Daoy (cell line): ENCODE results near the gene RNASE4. TPM values are rescaled to one million over a fixed set of nuclear protein-coding genes. Genes with fewer than 3 reads are reported as not detected.

Experiments used
- DNase-seq: peaks from one replicate; pipeline ENCODE4 v3.0.0-alpha.2; 2015; ENCODE audit warnings: low read depth
- total RNA-seq: library from RNA; depleted of rRNA; stranded (reverse); fragments of >200 nt; shearing (Covaris generic); gene quantifications from 2 replicates; pipeline ENCODE4 v1.2.3, GENCODE V29; 2014

Gene RNASE4
- total RNA-seq, 1 experiment from 2014 or later: 5.2 TPM

GRCh38 chr14:20675669-20676068 lies 8.7 kb upstream of the RNASE4 start:
- DNase-seq: no peak

DNA sequence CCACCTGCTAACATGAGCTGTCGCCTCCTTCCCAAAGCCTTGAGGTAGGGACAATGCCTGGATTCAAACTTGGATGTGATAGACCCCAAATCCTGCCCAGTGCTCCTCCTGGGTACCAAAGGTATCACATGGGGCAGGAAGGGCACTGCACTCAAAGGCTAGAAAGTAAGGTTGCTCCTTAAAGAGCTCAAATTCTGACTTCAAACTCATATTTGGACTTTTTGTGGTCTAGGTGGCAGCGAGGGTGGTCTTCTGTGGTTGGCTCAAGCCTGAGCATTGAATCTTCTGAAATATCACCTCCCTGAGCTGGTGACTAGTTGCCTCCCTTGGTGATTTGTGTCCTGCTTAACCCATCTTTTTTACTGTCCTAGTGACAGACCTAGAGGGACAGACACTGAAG lies 8.3 kb upstream of the RNASE4 start:
- no peak for DNase-seq

DNA sequence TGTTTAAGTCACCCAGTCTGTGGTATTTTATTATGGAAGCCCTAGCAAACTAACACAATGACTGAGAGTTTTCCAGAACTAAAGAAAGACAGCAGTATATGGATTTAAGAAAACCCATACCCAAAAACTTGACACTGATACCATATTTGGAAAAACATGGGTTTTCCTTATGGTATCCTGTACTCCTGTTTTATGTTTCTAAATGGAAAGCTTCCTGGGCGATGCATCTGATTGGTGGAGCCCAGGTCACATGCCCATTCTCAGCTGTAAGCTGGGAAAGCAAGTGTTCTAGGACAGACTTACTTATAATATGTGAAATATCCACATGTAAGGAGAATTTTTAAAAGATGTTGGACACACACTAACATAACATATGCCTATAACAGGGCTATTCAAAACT lies 4.5 kb upstream of the RNASE4 start:
- DNase-seq: peak; percentile 69

DNA sequence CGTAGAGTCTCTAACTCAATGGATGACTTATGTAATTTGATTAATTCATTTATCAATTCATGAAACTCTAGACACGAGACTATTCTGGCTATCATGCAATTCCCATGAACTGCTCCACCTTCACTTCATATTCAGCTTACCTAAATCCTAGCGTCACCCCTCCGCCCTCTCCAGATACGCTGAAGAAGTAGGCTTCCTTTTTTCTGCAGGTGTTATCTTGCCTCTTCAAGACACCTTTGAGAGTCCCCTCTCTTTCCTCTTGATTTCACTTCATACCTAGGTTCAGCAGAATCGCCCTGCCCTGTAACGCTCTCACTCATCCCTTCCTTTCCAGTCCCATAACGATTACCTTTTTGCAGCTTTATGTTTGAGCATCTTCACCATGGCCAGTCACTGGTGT lies 4.0 kb upstream of the RNASE4 start:
- DNase-seq: no peak

DNA sequence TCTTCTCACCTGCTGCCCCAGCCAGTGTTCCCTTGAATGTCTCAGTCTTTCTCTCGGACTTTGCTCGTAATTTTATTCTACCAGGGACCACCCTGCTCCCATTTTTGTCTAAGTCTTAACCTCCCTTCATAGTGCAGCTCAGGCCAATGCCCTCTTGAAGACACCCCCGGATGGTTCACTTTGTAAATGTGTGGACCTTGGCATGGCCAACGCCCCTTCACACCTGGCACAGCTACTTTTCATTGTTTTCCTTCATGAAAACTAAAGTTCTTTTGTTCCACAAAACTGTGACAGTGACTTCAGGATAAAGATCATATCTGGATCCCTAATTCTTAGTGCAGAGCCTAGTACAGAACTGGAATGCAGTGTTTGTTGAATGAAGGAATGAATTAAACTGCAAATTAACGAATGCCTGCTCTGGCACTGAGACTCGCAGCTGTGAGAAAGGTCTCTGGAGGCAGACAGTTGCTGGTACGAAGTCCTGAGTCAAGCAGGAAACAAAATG lies 3.5 kb upstream of the RNASE4 start:
- DNase-seq: no peak

- peak; percentile 89 for DNase-seq
Observed at GRCh38 chr14:20681348-20682126, 2.8 kb upstream of the RNASE4 start.

DNA sequence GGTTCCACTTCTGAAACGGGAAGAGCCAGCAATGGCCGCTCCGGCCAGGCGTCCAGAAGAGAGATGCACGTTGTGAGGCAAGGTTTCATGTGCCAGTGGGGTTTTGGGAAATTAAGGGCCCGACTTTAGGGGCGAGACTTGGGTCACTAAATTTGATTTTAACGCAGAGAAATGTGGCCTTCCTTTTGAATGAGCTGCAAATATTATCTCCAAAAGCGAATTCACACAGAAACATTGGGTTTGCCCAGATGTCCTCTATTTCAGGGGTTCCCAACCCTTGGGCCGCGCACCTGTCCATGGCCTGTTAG lies 2.3 kb upstream of the RNASE4 start:
- DNase-seq: no peak

- peak; percentile 96 for DNase-seq
Observed at GRCh38 chr14:20682435-20683124, 1.8 kb upstream of the RNASE4 start.

DNA sequence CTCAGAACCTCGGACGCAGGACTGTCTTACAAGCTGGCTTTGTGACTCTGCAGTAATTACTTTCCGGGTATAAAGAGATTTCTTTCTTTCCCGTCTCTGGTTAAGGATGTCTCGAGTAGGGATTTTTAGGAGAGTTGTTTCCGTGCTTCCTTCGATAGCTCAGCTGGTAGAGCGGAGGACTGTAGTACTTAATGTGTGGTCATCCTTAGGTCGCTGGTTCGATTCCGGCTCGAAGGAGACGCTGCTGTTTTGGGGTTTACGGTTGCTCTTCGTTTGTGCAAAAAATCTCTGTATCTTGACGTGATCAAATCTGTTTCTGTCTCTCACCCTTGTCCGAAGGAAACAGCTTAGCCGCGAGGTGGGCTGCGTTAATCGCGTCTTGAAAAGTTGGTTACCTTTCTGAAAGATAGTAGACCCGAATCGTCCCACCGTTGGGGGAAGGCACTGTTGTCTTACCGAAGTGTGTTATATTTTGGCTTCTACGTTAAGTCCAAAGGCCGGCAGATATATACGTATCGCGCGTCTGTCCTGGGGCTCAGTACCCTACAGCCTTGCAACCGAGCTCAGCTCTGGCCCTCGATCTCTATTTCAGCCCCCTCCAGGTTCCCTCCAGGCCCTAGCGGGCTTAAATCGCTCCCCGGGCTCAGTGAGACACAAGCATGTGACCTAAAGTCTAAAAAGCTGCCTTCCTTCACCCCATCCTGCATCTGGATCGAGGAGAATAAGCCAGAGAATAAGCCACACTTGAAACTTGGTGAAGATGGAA lies 1.1 kb upstream of the RNASE4 start:
- DNase-seq: peak; percentile 96

GRCh38 chr14:20684662-20685456 lies 499 bp downstream of the RNASE4 start:
- DNase-seq: peak; percentile 19

GRCh38 chr14:20686386-20687143 lies 2.2 kb downstream of the RNASE4 start:
- no peak for DNase-seq

DNA sequence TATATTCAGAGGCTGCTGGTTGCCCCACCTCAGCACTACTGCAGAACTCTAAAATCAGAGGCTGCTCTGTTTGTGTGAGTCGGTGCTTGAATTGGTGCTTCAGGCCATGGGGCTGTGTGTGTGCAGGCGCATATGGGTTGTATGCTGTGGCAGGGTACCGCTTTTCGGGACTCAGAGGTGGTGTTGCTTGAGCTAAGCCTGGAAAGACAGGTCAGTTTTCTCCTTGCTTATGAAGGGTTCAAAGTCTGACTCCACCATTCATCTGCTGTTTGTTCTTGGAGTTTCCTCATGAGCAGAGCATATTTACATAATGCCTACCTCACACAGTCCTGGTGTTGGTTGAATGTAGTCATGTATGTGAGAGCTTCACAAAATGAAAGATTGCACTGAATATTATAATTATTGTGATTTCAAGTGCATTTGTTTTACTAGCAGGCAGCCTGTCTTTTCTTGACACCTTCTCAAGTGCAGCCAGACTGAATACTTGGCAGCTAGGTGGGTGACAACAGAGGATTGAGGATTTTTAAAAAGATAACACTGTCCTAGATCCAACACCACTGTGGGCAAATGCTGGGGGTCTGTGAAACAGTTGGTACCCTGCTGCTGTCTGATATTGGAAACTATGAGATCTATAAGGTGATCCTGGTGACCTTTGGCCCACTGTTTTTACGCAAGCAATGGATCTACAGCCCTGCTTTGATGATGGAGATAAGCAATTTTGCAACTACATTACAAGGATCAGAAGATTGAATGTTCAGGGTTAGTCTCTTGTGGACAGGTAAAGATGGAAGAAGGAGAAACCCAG lies 3.2 kb downstream of the RNASE4 start:
- no peak for DNase-seq

DNA sequence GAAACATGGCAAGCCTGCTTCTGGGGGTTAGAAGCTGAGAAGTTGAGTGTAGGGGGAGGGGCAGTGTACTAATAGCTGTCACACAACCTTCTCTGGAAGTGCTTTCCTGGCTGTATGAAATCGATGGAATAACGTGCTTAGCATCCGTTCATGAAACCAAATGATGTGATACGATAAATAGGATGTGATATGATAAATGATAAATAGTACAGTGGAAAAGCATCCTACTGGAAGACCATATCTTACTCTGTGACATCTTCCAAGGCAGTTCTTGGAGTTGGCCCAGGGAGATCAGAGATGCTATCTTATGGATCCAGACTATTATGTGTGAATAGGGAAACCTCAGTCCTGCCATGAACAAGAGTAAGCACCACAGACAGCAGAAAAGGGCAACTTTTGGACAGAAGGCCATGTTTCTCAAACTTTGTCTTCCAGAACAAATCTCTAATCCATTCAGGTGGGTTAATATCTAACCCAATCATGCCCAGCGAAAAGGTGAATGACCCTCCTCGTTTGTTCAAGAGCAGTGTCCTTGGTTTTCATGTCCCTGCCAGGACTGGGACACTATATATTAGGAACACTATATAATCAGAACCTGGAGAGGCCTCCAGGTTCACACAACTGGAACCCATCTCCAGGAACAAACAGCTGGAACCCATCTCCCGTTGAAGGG lies 3.9 kb downstream of the RNASE4 start, which contains the start of gene ANG:
ANG (plus strand) TSS at position 598 of the 673 bp plus-strand sequence. CDS start 4,801 bp downstream, outside the sequence.
- DNase-seq: no peak

GRCh38 chr14:20690848-20691640 lies 6.7 kb downstream of the RNASE4 start:
- peak; percentile 70 for DNase-seq

DNA sequence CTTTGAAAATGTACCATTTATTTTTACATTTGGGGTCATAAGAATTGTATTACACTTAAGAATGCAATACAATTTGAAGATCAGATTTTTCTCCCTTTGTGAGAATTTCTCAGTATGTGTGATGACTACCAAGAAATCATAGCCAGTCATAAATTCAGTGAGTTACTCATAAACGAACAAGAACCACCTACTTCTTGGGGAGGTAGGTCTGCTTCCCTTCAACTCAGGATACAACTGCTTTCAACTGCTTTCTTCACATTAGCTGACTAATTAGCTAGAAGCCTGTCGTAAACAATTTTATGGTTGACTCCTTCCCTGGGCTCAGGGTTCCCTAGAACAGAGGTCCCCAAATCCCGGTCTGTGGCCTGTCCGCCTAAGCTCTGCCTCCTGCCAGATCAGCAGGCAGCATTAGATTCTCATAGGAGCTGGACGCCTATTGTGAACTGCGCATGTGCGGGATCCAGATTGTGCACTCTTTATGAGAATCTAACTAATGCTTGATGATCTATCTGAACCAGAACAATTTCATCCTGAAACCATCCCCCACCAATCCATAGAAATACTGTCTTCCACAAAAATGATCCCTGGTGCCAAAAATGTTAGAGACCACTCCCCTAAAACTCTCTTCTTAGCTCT lies 7.9 kb downstream of the RNASE4 start:
- no peak for DNase-seq

GRCh38 chr14:20696764-20697163 lies 12.4 kb downstream of the RNASE4 start:
- DNase-seq: no peak

DNA sequence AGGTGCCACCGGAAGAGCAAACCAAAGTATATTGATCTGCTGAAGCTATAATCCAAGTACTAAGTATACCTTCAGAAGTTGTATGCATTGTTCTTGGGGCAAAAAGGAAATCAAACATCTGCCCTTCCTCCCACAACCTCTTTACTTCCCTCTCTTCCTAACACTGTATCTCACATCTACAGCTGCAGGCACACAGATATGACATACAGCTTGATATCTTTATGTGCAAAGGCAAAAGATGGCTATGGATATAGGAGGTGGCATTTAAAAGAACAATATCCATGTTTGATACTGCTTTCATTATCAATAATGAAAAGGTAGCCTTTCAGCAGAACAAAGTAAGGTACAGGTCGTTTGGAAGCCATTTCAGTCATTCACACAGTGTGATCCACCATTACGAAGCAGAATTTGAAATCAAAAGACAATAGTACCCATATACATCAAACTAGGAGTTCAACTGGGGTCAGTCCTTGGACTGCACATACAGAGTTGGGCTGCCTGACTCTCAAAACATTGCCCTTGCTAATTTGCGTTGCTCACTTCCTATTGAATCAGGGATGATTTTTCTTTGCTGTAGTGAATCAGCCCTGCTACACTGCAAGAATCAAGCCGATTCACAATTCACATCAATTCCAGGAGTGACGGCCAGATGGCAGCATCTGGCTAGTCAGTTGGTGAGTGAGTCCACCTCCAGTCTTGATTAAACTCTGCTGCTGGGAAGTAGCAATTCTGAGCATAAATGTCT lies 13.1 kb downstream of the RNASE4 start:
- peak; percentile 82 for DNase-seq

DNA sequence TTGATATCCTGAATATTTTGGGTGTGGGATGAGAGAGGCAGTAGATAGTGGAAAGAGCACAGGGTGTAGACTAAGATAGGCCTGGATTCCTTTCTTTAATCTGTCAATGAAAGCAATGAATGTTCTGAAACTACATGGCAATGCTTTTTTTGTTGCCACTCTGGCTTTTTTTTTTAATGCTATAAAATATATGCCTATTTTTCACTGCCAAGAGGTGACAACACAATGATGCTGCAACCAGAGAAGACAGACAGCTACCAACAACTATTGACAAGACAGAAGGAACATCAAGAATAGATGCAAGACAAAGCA lies 13.6 kb downstream of the RNASE4 start:
- DNase-seq: no peak
